Measurements from ENCODE around the gene TAOK1. TPM values are rescaled to one million over a fixed set of nuclear protein-coding genes. Genes with fewer than 3 reads are reported as not detected.

TAOK1 gene
- total and polyA plus RNA-seq, 2 of the 13 experiments (the other 11 are each of a cell fraction or from before 2014, with no cell fraction given) = 14.1 to 23.0 TPM

DNA sequence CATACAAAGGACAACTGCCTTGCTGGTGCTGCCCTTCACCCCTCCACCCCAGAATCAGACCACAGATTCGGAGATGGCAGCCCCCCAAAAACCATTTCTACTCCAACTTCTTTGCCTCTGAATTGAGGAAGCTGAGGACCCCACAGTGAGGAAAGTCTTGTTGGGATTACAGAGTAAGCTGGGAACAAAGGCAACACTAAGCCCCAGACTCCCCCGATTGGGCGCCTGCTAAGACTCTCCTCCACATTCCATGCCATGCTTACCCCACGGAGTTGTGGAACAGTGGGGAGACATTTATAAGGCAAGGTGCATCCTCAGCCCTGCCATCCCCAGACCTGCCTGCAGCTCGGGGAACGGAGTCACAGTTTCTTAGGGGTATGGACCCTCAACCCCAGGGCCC is 197.4 kb downstream of the TAOK1 start:
- H3K36me3 ChIP-seq (replicated peaks in 1 of 2; ENCODE audit: control insufficient read depth in 1 of 2, insufficient read depth in 2 of 2, low read length in 2 of 2) = peaks cover 0 to 1% of the 10 kb centered on the region in 2 experiments; a peak in 2 of 5 replicates
- H2AFZ ChIP-seq (ENCODE audit: low read length) = no peak overlapping the region
- FAIRE-seq (no peak), ATAC-seq (no peak), DNase-seq (ENCODE audit: low spot score) (no peak)
- CTCF ChIA-PET (ENCODE audit: low intra/inter-chr PET ratio, low total read pairs) = no interaction called here
- POLR2A ChIA-PET = interaction anchor here (1.2 to 2.0 kb wide), 2 partner anchors 13 to 22 kb away, joined by 5 to 11 read pairs; partner anchors contain the start of gene ABHD15
- TF ChIP-seq, protein P1, sequence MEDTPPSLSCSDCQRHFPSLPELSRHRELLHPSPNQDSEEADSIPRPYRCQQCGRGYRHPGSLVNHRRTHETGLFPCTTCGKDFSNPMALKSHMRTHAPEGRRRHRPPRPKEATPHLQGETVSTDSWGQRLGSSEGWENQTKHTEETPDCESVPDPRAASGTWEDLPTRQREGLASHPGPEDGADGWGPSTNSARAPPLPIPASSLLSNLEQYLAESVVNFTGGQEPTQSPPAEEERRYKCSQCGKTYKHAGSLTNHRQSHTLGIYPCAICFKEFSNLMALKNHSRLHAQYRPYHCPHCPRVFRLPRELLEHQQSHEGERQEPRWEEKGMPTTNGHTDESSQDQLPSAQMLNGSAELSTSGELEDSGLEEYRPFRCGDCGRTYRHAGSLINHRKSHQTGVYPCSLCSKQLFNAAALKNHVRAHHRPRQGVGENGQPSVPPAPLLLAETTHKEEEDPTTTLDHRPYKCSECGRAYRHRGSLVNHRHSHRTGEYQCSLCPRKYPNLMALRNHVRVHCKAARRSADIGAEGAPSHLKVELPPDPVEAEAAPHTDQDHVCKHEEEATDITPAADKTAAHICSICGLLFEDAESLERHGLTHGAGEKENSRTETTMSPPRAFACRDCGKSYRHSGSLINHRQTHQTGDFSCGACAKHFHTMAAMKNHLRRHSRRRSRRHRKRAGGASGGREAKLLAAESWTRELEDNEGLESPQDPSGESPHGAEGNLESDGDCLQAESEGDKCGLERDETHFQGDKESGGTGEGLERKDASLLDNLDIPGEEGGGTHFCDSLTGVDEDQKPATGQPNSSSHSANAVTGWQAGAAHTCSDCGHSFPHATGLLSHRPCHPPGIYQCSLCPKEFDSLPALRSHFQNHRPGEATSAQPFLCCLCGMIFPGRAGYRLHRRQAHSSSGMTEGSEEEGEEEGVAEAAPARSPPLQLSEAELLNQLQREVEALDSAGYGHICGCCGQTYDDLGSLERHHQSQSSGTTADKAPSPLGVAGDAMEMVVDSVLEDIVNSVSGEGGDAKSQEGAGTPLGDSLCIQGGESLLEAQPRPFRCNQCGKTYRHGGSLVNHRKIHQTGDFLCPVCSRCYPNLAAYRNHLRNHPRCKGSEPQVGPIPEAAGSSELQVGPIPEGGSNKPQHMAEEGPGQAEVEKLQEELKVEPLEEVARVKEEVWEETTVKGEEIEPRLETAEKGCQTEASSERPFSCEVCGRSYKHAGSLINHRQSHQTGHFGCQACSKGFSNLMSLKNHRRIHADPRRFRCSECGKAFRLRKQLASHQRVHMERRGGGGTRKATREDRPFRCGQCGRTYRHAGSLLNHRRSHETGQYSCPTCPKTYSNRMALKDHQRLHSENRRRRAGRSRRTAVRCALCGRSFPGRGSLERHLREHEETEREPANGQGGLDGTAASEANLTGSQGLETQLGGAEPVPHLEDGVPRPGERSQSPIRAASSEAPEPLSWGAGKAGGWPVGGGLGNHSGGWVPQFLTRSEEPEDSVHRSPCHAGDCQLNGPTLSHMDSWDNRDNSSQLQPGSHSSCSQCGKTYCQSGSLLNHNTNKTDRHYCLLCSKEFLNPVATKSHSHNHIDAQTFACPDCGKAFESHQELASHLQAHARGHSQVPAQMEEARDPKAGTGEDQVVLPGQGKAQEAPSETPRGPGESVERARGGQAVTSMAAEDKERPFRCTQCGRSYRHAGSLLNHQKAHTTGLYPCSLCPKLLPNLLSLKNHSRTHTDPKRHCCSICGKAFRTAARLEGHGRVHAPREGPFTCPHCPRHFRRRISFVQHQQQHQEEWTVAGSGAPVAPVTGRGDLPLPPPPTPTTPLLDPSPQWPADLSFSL (CRISPR knock-in tag; IDR thresholded peaks at IDR 0.05) = no peak
- no peak for TF ChIP-seq DR1 (CRISPR knock-in tag; IDR thresholded peaks at IDR 0.05)
- TF ChIP-seq MAF1 (CRISPR knock-in tag; IDR thresholded peaks at IDR 0.05; ENCODE audit: borderline replicate concordance) = no peak
- TF ChIP-seq, protein P2, sequence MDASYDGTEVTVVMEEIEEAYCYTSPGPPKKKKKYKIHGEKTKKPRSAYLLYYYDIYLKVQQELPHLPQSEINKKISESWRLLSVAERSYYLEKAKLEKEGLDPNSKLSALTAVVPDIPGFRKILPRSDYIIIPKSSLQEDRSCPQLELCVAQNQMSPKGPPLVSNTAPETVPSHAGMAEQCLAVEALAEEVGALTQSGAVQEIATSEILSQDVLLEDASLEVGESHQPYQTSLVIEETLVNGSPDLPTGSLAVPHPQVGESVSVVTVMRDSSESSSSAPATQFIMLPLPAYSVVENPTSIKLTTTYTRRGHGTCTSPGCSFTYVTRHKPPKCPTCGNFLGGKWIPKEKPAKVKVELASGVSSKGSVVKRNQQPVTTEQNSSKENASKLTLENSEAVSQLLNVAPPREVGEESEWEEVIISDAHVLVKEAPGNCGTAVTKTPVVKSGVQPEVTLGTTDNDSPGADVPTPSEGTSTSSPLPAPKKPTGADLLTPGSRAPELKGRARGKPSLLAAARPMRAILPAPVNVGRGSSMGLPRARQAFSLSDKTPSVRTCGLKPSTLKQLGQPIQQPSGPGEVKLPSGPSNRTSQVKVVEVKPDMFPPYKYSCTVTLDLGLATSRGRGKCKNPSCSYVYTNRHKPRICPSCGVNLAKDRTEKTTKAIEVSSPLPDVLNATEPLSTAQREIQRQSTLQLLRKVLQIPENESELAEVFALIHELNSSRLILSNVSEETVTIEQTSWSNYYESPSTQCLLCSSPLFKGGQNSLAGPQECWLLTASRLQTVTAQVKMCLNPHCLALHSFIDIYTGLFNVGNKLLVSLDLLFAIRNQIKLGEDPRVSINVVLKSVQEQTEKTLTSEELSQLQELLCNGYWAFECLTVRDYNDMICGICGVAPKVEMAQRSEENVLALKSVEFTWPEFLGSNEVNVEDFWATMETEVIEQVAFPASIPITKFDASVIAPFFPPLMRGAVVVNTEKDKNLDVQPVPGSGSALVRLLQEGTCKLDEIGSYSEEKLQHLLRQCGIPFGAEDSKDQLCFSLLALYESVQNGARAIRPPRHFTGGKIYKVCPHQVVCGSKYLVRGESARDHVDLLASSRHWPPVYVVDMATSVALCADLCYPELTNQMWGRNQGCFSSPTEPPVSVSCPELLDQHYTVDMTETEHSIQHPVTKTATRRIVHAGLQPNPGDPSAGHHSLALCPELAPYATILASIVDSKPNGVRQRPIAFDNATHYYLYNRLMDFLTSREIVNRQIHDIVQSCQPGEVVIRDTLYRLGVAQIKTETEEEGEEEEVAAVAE (CRISPR knock-in tag; IDR thresholded peaks at IDR 0.05; ENCODE audit: borderline replicate concordance) = no peak
- TF ChIP-seq ZNF432 (CRISPR knock-in tag; IDR thresholded peaks at IDR 0.05; ENCODE audit: borderline replicate concordance) = no peak
- no peak for TF ChIP-seq NR2F2 (IDR thresholded peaks at IDR 0.05; ENCODE audit: borderline replicate concordance, low read depth)
- no peak for TF ChIP-seq GABPB1 (CRISPR knock-in tag; IDR thresholded peaks at IDR 0.05)
- in situ Hi-C loops (cut with HindIII; ENCODE audit: extremely low pct_ligation_motif_present, low pct_unique_long_range_greater_than_20kb) (no loop called here), intact Hi-C loops (cut with micrococcal nuclease; ENCODE audit: unreplicated experiment) (no loop called here)
- peaks cover 53% of the 10 kb centered on the region for H3K4me1 ChIP-seq (ENCODE audit: insufficient read depth, low read length)
- peaks cover 23% of the 10 kb centered on the region for H3K79me2 ChIP-seq (ENCODE audit: insufficient read depth, low read length)
- no TSS peak for BruUV-seq (replicated peaks)
- 93% methylated on average over 6 of the region's 6 CpGs for WGBS (ENCODE audit: low lambda C conversion rate)
- H3K4me2 ChIP-seq (ENCODE audit: low read depth, low read length) = peak overlapping the region; percentile 93
- peaks cover 14% of the 10 kb centered on the region; the same call in 1 of the 2 replicates for H4K20me1 ChIP-seq (ENCODE audit: insufficient read depth, low read length)
- H3K4me3 ChIP-seq (replicated peaks in 1 of 3; ENCODE audit: insufficient read depth in 1 of 3, low read depth in 2 of 3, low read length in 3 of 3) = peak overlapping the region; percentile 70 to 98 (median 79); a peak in 2 of 6 replicates
- H3K9ac ChIP-seq (ENCODE audit: insufficient read depth, low read depth, low read length) = peak overlapping the region; percentile 73; the same call in 1 of the 2 replicates
- no peak overlapping the region for H3K27ac ChIP-seq (ENCODE audit: extremely low read length, insufficient read depth, low read length)
- H3K9me3 ChIP-seq (ENCODE audit: low read length) = no peaks in the 10 kb centered on the region
- H3K27me3 ChIP-seq (ENCODE audit: control insufficient read depth in 1 of 2, insufficient read depth in 2 of 2, low read length in 2 of 2) = no peaks in the 10 kb centered on the region; a peak in 1 of 5 replicates

Measured in HepG2 (cell line).